ENCODE measurements around the gene SLC34A1.

Gene SLC34A1

GRCh38 chr5:177433658-177434217 is 49.5 kb downstream of the SLC34A1 start:
- no peak for FAIRE-seq

DNA sequence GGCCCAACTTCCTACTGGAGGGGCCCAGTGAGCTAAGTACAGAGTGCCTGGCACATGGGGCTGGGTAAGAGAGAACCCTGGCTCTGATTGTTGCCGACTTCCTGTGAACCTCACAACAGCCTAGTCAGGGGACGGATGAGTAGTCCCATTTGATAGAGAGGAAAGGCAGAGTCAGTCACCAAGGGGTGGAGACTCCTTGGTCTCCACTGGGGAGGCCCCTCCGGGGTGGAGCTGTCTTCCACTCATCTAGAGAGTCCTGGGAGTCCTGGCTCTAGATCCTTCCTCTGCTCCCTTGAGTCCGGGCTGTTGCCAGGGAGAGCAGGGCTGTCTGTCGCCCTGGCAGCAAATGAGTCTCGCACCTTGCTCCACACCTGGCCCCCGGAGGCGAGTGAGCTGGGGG is 50.2 kb downstream of the SLC34A1 start:
- FAIRE-seq: no peak

- no peak for FAIRE-seq
These were observed 50.9 kb downstream of the SLC34A1 start for GRCh38 chr5:177434942-177435738.

GRCh38 chr5:177435847-177436536 is 51.8 kb downstream of the SLC34A1 start:
- no peak for FAIRE-seq

DNA sequence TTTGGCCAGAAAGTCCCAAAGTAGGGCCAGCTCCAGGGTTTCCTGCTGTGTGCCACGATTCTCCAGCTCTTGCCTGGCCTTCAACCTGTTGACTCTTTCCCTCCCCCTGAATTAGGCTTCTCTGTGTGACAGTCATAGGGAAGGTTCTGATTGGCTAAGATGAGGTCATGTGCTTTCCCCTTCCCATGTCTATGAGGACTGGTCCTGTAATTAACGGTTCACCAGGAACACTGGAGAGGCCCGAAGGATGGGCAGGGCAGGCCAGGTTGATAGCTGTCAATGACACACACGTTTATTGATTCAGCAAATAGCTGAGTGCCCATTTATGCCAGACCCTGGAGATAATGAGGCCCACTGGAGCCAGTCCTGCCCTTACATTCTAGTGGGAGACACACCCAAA is 53.4 kb downstream of the SLC34A1 start:
- no peak for FAIRE-seq

DNA sequence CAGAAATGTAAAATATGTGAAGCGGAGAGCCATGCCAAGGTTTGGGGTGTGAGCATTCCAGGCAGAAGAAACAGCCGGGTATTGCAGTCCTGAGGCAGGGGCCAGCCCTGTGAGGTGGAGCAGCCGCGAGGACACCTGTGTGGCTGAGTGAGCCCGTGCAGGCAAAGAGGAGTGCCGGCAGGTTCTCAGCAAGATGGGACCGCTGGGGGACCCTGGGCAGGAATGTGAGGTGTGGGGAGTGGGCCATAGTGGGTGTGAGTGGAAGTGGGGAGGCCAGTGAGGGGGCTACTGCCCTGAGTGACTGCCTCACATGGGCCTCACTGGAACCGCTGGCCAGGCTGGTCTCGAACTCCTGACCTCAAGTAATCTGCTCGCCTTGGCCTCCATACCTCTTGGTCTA is 54.2 kb downstream of the SLC34A1 start:
- no peak for FAIRE-seq

GRCh38 chr5:177439518-177440053 is 55.4 kb downstream of the SLC34A1 start:
- no peak for FAIRE-seq

- FAIRE-seq: no peak
These were observed 56.2 kb downstream of the SLC34A1 start for GRCh38 chr5:177440211-177440989.

- FAIRE-seq: no peak
These were observed 57.0 kb downstream of the SLC34A1 start for GRCh38 chr5:177440990-177441780.

- FAIRE-seq: no peak
These were observed 58.0 kb downstream of the SLC34A1 start for GRCh38 chr5:177442066-177442826.

DNA sequence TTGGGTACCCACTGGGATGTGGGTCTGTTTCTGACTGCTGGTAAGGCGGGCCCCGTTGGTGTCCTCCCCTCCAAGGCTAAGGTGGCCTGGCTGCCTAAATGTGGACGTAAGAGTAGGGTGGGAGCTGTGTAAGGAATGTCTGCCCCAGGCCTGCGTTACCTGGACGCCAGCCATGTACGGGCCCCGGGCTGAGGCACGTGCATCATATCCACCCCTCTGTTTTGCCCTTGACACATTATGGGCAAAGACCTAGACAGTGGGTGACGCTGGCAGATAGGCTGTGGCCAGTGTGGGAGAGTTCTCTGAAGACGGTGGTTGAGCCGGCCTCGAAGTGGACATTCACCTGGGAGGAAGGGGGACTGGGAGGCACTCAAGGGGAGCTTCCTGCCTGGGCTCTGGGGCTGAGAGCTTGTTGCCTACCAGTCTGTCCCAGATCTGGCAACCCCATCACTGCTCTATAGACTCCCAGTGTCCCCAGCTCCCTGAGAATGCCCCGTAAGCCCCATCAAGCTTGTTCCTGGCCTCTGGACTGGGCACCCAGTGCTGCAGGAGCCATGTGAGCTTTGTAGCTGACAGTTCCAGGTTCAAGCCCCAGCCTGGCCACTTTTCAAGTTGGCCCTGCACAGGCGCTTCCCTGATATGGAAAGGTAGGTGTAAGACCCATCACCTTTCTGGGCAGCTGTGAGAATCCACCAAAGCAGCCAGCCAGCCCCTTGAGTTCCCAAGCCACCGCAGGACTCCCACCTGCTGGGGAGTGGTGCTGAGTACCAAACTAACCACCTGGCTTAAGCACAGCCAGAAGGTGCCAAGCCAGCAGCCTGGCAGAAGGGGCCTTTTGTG is 59.1 kb downstream of the SLC34A1 start:
- no peak for FAIRE-seq

- no peak for FAIRE-seq
These were observed 60.1 kb downstream of the SLC34A1 start for GRCh38 chr5:177444106-177445051.

DNA sequence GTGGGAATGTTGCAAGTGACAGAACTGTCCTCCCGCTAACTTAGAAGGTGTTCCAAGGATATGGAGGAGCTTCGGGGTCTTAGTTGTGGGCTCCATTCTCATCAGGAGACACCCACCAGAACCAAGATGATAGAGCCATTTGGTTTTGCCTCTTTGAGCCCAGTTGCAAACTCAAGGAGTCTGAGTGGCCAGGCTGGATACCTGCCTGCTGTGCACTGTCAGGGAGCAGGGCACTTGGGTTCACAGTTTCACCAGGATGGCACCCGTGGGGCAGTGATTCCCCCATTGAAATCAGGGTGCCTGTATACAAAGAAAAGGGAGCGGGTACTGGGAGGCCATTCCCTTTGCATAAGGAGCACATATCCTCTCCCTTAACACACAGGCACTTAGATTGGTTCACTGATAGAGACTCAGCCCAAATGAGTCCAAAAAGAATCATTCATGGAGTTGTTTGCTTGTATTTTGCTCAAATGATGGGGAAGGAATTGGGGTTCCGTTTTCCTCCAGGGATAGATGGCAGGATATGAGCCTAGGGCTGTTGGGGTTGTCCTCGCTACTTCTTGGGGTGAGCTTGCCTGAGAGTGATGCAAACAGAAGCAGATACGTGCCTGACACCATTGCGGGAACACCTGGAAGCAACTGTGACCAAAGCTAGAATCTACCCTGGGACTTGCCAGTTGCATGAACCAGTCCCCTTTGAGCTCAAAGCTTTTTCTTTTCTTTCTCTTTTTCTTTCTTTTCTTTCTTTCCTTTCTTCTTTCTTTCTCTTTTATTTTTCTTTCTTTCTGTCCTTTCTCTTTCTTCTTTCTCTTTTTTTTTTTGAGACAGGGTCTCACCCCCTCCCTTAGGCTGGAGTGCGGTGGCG is 61.0 kb downstream of the SLC34A1 start:
- no peak for FAIRE-seq

DNA sequence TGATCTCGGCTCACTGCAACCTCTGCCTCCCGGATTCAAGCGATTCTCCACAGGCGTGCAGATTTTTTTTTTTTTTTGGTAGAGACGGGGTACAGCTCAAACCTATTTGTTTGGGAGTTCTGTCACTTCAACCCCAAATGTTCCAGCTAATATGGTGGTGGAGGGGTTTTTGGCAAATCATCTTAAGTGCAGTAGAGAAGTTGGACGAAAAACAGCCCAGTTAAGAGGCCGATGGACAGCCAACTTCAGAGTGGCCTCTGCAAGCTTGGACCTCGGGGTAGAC is 61.6 kb downstream of the SLC34A1 start:
- FAIRE-seq: no peak

- FAIRE-seq: no peak
These were observed 62.2 kb downstream of the SLC34A1 start, which contains the start of gene PRR7 for GRCh38 chr5:177446200-177447065. PRR7 (plus strand) TSS chr5:177446814; CDS start chr5:177455068, 8,254 bp downstream.

DNA sequence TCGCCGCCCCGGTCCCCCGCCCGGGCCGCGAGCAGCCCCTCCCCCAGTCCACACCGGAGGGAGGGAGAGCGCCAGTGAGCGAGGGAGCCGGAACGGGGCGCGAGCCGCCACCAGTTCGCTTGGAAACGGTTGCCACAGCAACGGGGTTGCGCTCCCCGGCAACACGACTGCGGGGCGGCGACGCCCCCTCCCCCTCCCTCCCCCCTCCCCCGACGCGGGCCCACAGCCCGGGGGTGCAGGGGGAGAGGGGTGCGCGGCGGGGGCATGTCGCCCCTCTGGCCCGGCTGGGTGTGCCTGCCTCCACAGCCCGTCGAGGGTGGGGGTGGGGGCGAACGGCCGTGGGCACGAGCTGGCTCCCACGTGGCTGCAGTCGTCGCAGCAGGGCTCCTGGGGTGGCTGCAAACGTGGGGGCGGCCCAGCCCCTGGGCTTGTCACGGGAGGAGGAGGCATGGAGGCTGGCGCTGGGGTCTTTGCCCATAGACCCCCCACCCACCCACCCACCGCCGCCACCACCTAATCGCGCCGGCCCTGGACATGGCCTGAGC is 62.9 kb downstream of the SLC34A1 start:
- no peak for FAIRE-seq

Measured in A204.1 (cell line).